Umbilical cord (tissue), 2 donors: Measurements from ENCODE around the gene PRTN3. TPM values are rescaled to one million over a fixed set of nuclear protein-coding genes. Genes with fewer than 3 reads are reported as not detected.
A peak's percentile ranks its signal among the peaks of the same experiment; 100 is the strongest.
"Not testable (repeated sequence)": the region's sequence is repeated elsewhere in the genome, so short reads cannot be mapped to it uniquely, and the experiment has no call there.

Experiments used
- DNase-seq: peaks from one replicate; pipeline ENCODE4 v3.0.0-alpha.2; 2015; ENCODE audit warnings: low spot score
- total RNA-seq: library from RNA; depleted of rRNA; stranded (reverse); fragments of >200 nt; gene quantifications from one replicate; pipeline ENCODE4 v1.2.3, GENCODE V29; 2014; ENCODE audit warnings: low replicate concordance; ENCODE audit not compliant: insufficient read depth

Gene PRTN3
- total RNA-seq, 1 donor from 2014 or later, result not detected

DNA sequence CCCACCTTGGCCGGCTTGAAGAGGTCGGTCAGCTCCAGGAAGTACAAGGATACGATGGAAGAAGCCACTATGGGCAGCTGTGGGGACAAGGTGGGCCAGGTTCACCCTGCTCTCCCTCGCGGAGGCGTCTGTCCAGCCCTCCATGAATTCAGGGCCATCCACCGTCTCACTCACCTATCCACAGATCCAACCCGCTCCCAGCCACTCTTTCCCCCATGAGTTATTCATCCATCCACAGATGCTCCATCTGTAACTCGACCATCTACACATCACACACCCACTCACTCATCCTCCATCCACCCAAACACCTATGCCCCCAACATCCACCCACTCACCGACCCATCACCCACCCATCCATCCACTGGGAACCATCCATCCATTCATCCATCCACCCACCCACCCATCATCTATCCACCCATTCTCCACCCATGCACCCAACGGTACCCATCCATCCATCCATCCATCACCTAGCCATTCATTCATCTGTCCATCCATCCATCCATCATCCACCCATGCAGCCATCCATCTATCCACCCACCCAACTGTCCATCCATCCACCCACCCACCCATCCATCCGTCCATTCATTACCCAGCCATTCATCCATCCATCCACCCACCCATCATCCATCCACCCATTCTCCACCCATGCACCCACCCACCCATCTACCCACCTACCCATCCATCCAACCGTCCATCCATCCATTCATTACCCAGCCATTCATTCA, 24.9 kb upstream of the PRTN3 start:
- no peak for DNase-seq

DNA sequence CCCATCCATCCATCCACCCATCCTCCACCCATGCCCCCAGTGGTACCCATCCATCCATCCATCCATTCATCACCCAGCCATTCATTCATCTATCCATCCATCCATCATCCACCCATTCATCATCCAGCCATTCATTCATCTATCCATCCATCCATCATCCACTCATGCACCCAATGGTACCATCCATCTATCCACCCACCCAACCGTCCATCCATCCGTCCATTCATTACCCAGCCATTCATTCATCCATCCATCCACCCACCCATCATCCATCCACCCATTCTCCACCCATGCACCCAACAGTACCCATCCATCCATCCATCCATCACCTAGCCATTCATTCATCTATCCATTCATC, 24.3 kb upstream of the PRTN3 start:
- no peak for DNase-seq

DNA sequence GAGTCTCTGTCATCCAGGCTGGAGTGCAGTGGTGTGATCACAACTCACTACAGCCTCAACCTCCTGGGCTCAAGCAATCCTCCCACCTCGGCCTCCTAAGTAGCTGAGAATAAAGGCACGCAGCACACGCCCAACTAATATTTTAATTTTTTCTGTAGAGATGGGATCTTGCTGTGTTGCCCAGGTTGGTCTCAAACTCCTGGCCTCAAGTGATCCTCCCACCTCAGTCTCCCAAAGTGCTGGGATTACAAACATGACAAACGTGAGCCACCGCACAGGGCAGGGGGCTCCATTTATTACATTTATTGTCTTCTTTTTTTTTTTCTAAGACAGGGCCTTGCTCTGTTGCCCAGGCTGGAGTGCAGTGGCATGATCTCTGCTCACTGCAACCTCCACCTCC, 20.6 kb upstream of the PRTN3 start:
- DNase-seq, result not testable (repeated sequence)

- no peak for DNase-seq
Observed at GRCh38 chr19:821231-821824, 19.5 kb upstream of the PRTN3 start.

DNA sequence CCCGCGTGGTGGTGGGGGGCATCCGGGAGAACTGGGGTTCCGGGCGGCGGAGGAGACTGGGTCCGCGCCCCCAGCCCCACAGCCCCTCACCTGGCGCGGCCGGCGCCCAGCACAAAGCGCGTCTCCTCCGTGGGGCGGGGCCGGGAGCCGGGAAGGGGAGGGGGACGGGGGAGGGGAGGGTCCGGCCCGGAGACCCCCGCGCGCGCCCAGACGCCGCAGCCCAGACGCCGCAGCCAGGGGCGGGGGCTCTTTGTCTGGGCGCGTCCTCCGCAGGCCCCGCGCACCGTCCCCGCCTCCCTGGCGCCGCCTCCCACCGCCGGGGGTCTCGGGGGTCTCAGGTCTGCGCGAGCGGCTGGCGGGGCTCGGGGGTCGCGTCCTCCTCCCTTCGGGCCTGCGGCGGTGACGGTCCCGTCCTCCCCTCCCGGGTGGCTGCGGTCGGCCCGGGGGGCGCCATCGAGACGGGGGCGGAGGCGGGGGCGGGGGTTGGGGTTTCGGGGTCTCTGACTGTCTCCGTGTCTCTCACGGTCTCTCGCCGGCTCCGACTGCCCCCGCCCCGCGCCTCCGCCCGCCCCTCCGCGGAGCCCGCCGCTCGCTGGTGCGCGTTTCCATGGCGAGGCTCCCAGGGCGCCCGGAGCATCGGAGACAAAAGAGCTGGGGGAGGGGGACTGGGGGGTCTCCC, 18.8 kb upstream of the PRTN3 start, which contains the start of gene PLPPR3:
Gene PLPPR3 (minus strand): TSS at position 131 of the 679 bp plus-strand sequence. CDS start 396 bp downstream, outside the sequence.
- no peak for DNase-seq

DNA sequence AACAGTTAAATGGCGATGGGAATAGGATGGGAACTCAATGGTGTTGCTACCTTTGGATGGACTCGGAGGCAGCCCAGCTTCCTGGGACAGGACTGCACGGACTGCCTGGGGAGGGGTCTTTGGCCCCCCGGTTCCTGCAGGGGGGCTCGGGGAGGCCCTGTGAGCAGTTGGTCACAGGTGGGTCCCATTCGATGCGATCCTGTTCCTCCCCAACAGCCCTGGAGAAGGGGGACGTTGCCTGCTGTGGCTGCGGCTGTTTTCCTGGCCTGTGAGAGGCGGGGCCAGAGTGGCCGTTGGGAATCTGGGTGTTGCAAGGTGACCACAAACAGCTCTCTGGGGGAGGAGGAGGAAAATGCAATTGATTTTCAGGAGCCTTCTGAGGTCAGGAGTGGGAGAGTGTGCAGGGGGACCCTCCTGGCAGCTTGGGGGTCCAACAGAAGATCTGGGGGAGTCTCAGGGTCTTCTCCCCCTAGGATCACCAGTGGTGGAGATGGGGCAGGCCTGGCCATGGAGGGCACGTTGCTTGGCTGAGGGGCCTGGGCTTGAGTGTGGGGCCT, 17.2 kb upstream of the PRTN3 start:
- DNase-seq, result no peak

DNA sequence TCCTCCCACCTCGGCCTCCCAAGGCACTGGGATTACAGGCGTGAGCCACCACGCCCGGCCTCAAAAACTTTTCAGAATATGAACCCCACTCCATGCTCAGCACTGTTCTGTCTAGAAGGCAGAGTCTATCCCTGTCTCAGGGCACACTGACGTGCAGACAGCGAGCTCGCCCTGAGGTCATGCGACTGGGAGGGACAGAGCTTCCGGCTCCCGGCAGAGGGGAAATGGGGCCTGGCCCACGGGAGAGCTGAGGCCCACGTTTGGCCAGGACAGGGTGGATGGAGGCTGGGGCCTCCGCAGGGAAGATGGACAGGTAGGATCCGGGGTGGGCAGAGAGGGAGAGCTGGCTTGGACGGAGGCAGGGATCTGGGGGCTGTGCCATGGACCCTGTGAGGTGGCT, 15.9 kb upstream of the PRTN3 start:
- DNase-seq, result no peak

GRCh38 chr19:825897-826644, 14.7 kb upstream of the PRTN3 start:
- no peak for DNase-seq

DNA sequence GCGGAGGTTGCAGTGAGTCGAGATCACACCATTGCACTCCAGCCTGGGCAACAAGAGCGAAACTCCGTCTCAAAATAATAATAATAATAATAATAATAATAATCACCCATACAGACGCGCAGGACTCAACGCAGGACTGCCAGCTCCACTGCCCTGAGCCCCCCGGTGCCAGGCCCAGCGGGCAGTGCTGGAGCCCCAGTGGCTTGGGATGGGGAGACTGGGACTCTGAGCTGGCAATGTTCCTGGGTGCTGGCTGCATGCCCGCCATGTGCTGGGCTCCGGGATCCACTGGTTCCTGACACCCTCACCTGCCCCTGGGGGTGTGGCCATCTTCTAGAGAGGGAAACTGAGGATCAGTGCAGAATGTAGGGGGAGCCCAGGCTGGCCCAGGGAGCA, 13.5 kb upstream of the PRTN3 start:
- no peak for DNase-seq

DNA sequence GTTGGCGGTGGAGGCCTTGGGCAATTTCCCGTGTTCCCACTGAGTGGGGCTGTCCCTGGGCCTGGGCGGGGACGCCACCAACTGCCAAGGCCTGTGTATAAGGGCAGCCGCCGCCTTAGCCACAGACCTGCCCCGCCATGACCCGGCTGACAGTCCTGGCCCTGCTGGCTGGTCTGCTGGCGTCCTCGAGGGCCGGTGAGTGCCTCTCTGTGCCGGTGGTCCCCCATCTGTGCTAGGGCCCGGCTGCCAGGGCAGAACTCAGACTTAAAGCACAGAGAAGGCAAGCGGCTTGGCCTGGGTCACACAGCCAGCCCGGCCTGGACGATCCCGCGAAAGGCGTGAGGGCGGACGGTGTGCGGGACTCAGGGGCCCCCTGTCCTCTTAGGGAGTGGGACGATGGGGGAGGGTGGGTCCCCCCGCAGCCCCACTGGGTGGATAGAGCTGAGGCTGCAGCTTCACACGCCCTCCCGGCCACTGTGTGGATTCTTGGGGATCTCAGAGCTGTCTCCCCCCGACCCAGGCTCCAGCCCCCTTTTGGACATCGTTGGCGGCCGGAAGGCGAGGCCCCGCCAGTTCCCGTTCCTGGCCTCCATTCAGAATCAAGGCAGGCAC, 13.0 kb upstream of the PRTN3 start, which contains the start of gene AZU1:
Gene AZU1 (plus strand): TSS at position 128 of the 612 bp plus-strand sequence. CDS start 10 bp downstream, at position 138.
- DNase-seq, result no peak

DNA sequence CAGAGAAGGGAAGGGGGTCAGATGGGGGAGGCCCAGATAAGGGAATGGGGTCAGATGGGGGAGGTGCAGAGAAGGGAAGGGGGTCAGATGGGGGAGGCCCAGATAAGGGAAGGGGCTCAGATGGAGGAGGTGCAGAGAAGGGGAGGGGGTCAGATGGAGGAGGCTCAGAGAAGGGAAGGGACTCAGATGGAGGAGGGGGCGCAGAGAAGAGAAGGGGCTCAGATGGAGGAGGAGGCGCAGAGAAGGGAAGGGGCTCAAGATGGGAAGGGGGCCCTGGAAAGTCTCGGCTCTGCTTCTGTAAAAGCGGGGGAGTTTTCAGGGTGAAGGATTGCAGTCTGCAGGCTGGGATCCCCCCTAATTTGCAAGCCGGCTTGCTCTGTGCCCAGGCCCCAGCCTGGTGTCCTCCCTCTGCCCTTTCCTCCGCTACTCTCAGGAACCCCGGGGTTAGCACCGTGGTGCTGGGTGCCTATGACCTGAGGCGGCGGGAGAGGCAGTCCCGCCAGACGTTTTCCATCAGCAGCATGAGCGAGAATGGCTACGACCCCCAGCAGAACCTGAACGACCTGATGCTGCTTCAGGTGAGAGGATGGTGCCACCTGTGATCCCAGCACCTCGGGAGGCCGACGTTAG, 11.6 kb upstream of the PRTN3 start:
- no peak for DNase-seq

- no peak for DNase-seq
Observed at GRCh38 chr19:831407-832369, 9.1 kb upstream of the PRTN3 start.

- DNase-seq, result no peak
Observed at GRCh38 chr19:834216-834615, 6.6 kb upstream of the PRTN3 start.

DNA sequence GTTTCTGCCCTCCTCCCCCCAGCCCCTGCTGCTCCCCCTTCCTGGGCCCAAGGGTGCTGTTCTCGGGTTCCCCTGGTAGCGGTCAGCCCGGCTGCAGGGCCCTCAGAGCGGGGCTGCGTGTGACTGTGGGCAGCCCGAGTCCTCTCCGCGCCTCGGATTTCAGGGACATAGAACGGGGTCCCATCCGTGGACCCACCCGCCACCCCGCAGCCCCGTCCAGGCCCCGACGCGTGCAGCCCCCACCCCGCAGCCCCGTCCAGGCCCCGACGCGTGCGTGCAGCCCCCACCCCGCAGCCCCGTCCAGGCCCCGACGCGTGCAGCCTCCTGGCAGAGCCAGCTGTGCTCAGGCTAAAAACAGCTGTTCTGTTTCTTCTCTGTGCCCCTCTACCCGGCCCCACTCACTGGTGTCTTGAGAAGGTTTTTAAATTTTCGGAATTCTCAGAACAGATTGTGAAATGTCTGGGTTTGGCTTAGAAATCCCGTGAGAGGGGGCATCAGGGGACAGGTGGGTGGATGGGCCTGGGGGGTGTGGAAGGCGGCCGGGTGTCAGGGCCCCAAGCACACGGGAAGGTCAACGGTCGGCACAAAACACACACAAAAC, 5.5 kb upstream of the PRTN3 start:
- DNase-seq, result peak; percentile 47

GRCh38 chr19:842802-843179, 2.0 kb downstream of the PRTN3 start:
- DNase-seq, result not testable (repeated sequence)

GRCh38 chr19:843180-843835, 2.5 kb downstream of the PRTN3 start:
- DNase-seq, result no peak

DNA sequence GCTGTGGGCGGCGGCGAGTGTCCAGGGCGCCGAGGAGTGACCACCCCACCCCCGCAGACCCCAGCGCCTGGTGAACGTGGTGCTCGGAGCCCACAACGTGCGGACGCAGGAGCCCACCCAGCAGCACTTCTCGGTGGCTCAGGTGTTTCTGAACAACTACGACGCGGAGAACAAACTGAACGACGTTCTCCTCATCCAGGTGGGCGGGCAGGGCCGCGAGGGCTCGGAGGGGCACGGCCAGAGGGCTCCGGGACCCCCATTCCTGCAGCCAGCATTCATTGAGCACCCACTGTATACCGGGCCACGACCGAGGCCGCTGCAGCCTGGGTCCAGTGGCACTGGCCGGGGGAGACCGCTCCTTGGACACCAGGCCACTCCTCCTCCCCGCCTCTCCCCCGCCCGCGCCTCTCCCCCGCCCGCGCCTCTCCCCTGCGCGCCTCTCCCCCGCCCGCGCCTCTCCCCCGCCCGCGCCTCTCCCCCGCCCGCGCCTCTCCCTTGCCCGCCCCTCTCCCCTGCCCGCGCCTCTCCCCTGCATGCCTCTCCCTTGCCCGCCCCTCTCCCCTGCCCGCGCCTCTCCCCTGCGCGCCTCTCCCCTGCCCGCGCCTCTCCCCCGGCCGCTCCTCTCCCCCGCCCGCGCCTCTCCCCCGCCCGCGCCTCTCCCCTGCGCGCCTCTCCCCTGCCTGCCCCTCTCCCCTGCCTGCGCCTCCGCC, 3.2 kb downstream of the PRTN3 start:
- DNase-seq, result no peak

DNA sequence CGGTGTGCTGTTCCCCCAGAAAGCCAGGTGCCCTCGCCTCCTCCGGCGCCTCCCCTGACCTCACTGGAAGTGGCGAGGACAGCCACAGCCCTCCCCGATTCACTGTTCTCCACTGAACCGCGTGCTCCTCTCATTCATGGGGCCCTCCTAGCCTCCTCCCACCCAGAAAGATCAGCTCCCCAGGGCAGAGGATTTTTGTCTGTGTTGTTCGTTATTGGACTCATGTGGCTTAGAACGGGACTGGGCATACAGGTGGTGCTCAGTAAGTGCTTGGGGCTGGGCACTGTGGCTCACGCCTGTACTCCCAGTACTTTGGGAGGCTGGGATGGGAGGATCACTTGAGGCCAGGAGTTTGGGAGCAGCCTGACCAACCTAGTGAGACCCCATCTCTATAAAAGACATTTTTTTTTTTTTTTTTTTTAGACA, 3.8 kb downstream of the PRTN3 start:
- DNase-seq, result no peak
